GM23248 (cell line): ENCODE measurements around the gene TET2.

ENCODE experiments used
- EZH2 ChIP-seq: fragments of 200-600 bp; sonication (generic); IDR thresholded peaks from 2 replicates; pipeline ENCODE4 v1.6.1; 2018; ENCODE audit warnings: antibody characterized with exemption, mild to moderate bottlenecking; ENCODE audit not compliant: insufficient read depth, poor library complexity, severe bottlenecking
- EZH2phosphoT487 ChIP-seq: fragments of 200-600 bp; sonication (generic); IDR thresholded peaks from 2 replicates; pipeline ENCODE4 v1.6.1; 2018; ENCODE audit warnings: antibody characterized with exemption, moderate library complexity, mild to moderate bottlenecking, low read depth; ENCODE audit not compliant: insufficient read depth

DNA sequence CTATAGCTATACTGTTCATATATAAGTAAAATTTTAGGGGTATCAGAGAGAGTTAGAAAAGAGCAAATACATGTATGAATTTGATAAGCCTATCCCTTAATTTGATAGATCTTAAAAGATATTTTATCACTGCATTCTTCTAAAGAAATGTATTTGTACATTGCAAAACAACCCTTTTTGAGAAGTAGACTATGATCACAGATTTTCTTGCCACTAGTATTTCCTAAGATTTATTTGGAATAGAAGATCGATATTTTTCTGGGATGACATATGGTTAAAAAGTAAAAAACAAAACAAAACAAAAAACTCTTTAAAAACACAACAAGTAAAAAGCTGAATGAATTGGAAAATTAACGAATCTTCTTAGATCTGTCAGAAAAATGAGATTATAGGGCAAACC lies 27.4 kb downstream of the TET2 start:
- TF ChIP-seq EZH2phosphoT487 (no peak), EZH2 (no peak)
